ENCODE data around the gene PARD3B.

The PARD3B gene

DNA sequence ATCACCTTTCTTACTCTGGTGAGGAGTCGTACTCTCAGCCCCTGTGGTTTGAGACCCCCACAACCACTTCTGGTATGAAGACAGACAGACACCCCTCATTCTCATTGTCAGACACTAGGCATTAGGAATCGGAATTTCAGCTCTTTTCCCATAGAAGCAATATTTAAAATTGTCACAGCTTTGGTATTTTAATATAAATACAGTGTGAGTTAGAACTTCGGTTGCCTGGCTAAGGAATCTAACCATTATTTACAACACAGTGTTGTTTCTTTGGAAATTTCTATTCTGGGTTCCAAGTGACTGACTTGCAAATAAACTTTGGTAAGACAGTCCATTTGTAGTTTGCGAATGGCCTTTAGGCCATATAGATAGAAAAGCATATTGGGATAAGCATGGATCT lies 318.1 kb downstream of the PARD3B start:
- no peak for DNase-seq
- Histone ChIP-seq H3K4me2 (ENCODE audit: insufficient read depth, low read length) (no peak overlapping the region), H3K27ac (ENCODE audit: low read length) (no peak overlapping the region), H3K4me3 (ENCODE audit: low read depth in 1 of 2, low read length in 2 of 2) (no peak overlapping the region), H3K79me2 (ENCODE audit: insufficient read depth, low read length) (no peaks in the 10 kb centered on the region), H2AFZ (ENCODE audit: low read depth, low read length) (no peak overlapping the region), H3K9ac (ENCODE audit: low read depth, low read length) (no peak overlapping the region), H3K36me3 (ENCODE audit: insufficient read depth, low read length) (no peaks in the 10 kb centered on the region), H3K27me3 (ENCODE audit: insufficient read depth, low read length, poor library complexity) (no peaks in the 10 kb centered on the region), H3K9me3 (ENCODE audit: insufficient read depth, low read length, severe bottlenecking) (no peaks in the 10 kb centered on the region), H4K20me1 (ENCODE audit: insufficient read depth, low read length) (no peaks in the 10 kb centered on the region), H3K4me1 (ENCODE audit: insufficient read depth, low read length) (no peaks in the 10 kb centered on the region)
- no peak for ATAC-seq (ENCODE audit: insufficient read depth, low read depth)
- TF ChIP-seq EZH2 (IDR thresholded peaks at IDR 0.05; ENCODE audit: borderline replicate concordance, low read depth, low read length, severe bottlenecking): no peak
- TF ChIP-seq, protein P1, sequence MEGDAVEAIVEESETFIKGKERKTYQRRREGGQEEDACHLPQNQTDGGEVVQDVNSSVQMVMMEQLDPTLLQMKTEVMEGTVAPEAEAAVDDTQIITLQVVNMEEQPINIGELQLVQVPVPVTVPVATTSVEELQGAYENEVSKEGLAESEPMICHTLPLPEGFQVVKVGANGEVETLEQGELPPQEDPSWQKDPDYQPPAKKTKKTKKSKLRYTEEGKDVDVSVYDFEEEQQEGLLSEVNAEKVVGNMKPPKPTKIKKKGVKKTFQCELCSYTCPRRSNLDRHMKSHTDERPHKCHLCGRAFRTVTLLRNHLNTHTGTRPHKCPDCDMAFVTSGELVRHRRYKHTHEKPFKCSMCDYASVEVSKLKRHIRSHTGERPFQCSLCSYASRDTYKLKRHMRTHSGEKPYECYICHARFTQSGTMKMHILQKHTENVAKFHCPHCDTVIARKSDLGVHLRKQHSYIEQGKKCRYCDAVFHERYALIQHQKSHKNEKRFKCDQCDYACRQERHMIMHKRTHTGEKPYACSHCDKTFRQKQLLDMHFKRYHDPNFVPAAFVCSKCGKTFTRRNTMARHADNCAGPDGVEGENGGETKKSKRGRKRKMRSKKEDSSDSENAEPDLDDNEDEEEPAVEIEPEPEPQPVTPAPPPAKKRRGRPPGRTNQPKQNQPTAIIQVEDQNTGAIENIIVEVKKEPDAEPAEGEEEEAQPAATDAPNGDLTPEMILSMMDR (IDR thresholded peaks at IDR 0.05; ENCODE audit: borderline replicate concordance, extremely low read depth, low read length, poor library complexity, severe bottlenecking): no peak

DNA sequence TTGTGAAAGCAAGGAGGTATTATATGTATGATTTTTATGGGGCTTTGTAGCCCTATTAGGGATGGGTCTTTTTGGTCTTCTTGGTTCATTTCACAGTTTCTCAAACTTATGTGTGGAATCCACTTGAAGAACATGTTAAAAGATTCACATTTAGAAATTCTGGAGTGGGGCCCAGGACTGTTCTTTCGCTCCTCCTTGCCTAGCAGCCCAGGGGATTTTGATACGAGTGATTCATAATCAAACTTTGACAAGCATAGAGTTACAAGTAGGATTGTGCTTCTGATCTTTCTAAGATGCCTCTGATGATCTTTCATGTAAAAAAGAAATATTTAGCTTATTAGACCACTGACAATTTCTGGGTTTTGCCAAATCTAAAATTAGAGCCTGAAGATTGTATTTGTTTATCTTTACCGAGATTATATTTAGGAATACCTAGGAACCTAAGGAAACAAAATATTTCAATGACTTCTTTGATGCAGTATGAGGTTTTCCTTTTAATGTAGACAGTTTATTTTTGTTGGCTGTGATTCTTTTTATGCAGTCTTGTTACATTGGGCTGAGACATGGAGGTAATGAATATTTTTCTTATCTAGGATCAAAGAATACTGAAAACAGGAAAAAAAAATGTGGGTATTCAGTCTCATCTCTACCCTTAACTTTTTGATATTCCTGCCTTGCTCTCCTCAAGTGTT lies 324.0 kb downstream of the PARD3B start:
- Histone ChIP-seq H3K4me2 (ENCODE audit: insufficient read depth, low read length) (no peak overlapping the region), H3K4me1 (ENCODE audit: insufficient read depth, low read length) (no peaks in the 10 kb centered on the region), H3K27ac (ENCODE audit: low read length) (no peak overlapping the region), H3K9ac (ENCODE audit: low read depth, low read length) (no peak overlapping the region), H2AFZ (ENCODE audit: low read depth, low read length) (no peak overlapping the region), H3K36me3 (ENCODE audit: insufficient read depth, low read length) (no peaks in the 10 kb centered on the region), H3K4me3 (ENCODE audit: low read depth in 1 of 2, low read length in 2 of 2) (no peak overlapping the region), H3K79me2 (ENCODE audit: insufficient read depth, low read length) (no peaks in the 10 kb centered on the region), H3K27me3 (ENCODE audit: insufficient read depth, low read length, poor library complexity) (no peaks in the 10 kb centered on the region), H3K9me3 (ENCODE audit: insufficient read depth, low read length, severe bottlenecking) (no peaks in the 10 kb centered on the region), H4K20me1 (ENCODE audit: insufficient read depth, low read length) (no peaks in the 10 kb centered on the region)
- TF ChIP-seq, protein P1 (IDR thresholded peaks at IDR 0.05; ENCODE audit: borderline replicate concordance, extremely low read depth, low read length, poor library complexity, severe bottlenecking): no peak
- TF ChIP-seq EZH2 (IDR thresholded peaks at IDR 0.05; ENCODE audit: borderline replicate concordance, low read depth, low read length, severe bottlenecking): no peak
- ATAC-seq (ENCODE audit: insufficient read depth, low read depth) (no peak), DNase-seq (no peak)

DNA sequence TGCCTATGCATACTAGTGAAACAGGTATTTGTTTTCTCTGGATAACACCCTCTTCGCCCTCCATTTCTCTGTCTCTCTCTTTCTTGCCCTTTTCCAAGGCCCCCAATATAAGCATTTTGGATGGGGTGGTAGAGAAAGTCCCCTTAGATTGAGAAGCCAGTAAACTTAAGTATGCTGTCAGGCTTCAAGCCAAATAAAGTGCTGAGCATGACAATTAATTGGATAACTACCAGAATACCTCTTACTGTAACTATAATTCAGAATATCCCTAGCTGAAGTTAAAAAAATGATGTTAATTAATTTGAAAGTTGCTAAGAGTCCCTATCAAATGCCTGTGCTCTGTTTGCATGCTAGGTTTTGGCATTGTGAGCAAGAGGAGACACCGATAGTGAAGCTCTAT lies 324.8 kb downstream of the PARD3B start:
- no peak overlapping the region for H2AFZ ChIP-seq (ENCODE audit: low read depth, low read length)

More for the DNA sequence above, 324.8 kb downstream of the PARD3B start:
- no peaks in the 10 kb centered on the region for H3K27me3 ChIP-seq (ENCODE audit: insufficient read depth, low read length, poor library complexity)
- no peak overlapping the region for H3K9ac ChIP-seq (ENCODE audit: low read depth, low read length)
- H3K4me1 ChIP-seq (ENCODE audit: insufficient read depth, low read length): no peaks in the 10 kb centered on the region
- no peaks in the 10 kb centered on the region for H3K36me3 ChIP-seq (ENCODE audit: insufficient read depth, low read length)
- no peaks in the 10 kb centered on the region for H3K79me2 ChIP-seq (ENCODE audit: insufficient read depth, low read length)
- no peak overlapping the region for H3K4me3 ChIP-seq (ENCODE audit: low read depth in 1 of 2, low read length in 2 of 2)
- TF ChIP-seq EZH2 (IDR thresholded peaks at IDR 0.05; ENCODE audit: borderline replicate concordance, low read depth, low read length, severe bottlenecking): no peak
- TF ChIP-seq, protein P1 (IDR thresholded peaks at IDR 0.05; ENCODE audit: borderline replicate concordance, extremely low read depth, low read length, poor library complexity, severe bottlenecking): no peak
- ATAC-seq (ENCODE audit: insufficient read depth, low read depth) (no peak), DNase-seq (no peak)
- H3K27ac ChIP-seq (ENCODE audit: low read length): no peak overlapping the region
- H3K9me3 ChIP-seq (ENCODE audit: insufficient read depth, low read length, severe bottlenecking): no peaks in the 10 kb centered on the region
- no peaks in the 10 kb centered on the region for H4K20me1 ChIP-seq (ENCODE audit: insufficient read depth, low read length)
- H3K4me2 ChIP-seq (ENCODE audit: insufficient read depth, low read length): no peak overlapping the region

All from DND-41 (cell line).